Measurements from ENCODE around the gene AP5Z1.
"Not testable (repeated sequence)": the region's sequence is repeated elsewhere in the genome, so short reads cannot be mapped to it uniquely, and the experiment has no call there.

AP5Z1 gene

DNA sequence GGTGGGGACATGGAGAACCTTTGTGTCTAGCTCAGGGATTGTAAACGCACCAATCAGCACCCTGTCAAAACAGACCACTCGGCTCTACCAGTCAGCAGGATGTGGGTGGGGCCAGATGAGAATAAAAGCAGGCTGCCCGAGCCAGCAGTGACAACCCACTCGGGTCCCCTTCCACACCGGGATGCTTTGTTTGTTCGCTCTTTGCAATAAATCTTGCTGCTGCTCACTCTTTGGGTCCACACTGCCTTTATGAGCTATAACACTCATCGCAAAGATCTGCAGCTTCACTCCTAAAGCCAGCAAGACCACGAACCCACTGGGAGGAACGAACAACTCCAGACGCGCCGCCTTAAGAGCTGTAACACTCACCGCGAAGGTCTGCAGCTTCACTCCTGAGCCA lies 18.7 kb downstream of the AP5Z1 start:
- H3K36me3 Mint-ChIP-seq (ENCODE audit: low read depth) = peaks cover 29% of the 10 kb centered on the region
- H3K27me3 Mint-ChIP-seq; H3K9me3 Mint-ChIP-seq; H3K27ac Mint-ChIP-seq; H3K4me3 Mint-ChIP-seq; H3K4me1 Mint-ChIP-seq (ENCODE audit: low read depth); DNase-seq: not testable (repeated sequence)

DNA sequence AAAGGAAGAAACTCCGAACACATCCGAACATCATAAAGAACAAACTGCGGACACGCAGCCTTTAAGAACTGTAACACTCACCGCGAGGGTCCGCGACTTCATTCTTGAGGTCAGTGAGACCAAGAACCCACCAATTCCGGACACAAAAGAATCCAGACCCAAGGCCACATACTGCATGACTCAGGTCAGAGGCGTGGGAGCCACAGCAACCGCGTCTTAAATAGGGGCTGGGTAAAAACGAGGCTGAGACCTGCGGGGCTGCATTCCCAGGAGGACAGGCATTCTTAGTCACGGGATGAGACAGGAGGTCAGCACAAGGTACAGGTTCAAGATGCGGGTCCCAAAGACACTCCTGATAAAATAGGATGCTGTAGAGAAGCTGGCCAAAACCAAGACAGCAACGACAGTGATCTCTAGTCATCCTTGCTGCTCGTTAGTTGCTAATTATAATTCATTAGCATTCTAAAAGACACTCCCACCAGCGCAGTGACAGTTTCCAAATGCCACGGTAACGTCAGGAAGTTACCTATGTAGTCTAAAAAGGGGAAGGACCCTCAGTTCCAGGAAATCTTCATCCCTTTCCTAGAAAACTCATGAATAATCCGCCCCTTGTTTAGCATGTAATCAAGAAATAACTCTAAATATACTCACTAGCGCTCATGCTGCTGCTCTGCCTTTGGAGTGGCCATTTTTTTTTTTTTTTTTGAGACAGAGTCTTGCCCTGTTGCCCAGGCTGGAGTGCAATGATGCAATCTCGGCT lies 19.3 kb downstream of the AP5Z1 start:
- H3K4me1 Mint-ChIP-seq (ENCODE audit: low read depth) = peaks cover 5% of the 10 kb centered on the region
- no peak overlapping the region for H3K4me3 Mint-ChIP-seq
- no peak overlapping the region for H3K27ac Mint-ChIP-seq

DNA sequence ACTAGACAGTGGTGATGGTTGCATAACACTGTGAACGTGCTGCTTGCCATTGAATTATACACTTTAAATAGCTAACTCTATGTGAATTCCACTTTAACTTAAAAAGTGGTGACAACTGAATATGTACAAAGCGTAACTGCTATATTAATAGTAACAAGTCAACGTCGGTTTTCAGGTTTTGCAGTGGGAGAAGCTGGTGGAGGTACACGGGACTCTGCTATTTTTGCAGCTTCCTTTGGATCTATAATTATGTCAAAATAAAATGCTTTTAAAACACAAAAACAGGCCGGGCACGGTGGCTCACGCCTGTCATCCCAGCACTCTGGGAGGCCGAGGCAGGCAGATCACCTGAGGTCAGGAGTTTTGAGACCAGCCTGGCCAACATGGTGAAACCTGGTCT lies 21.0 kb downstream of the AP5Z1 start:
- peaks cover 5% of the 10 kb centered on the region for H3K4me1 Mint-ChIP-seq (ENCODE audit: low read depth)
- no peaks in the 10 kb centered on the region for H3K27me3 Mint-ChIP-seq

More for the DNA sequence above, 19.3 kb downstream of the AP5Z1 start:
- no peaks in the 10 kb centered on the region for H3K9me3 Mint-ChIP-seq
- no peak for DNase-seq
- H3K27me3 Mint-ChIP-seq = no peaks in the 10 kb centered on the region
- peaks cover 27% of the 10 kb centered on the region for H3K36me3 Mint-ChIP-seq (ENCODE audit: low read depth)

DNA sequence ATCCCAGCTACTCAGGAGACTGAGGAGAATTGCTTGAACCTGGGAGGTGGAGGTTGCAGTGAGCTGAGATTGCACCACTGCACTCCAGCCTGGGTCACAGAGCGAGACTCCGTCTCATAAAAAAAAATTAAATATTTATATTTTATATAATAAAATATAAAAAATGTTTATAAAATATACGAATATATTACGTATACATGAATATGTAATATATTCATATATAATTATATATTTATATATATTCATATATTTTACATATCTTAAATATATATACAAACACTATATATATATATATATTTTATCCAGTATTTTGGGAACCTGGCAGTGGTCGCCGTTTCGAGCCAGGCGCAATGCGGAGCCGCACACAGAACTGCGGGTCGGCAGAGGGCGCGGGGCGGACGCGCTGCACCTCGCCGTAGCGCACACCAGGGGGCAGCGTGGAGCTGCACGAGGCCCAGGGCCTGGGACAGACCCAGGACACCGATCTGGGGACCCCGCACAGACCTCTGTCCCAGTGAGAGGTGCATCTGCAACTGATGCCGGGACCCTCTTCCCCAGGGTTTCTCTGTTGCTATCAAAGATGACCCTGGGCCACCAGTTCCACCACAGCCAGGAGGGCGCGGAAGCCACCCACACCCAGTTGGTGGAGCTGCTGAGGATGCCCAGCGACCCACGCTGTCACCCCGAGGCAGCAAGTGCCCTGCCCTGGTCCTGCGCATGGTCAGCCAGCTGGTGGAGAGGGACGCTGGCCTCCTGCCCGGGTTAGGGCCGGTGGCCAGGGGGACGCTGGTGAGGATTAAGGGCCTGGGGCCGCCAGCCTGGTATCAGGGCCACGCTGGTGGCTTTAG lies 22.7 kb downstream of the AP5Z1 start:
- Mint-ChIP-seq H3K27ac (no peak overlapping the region), H3K4me1 (ENCODE audit: low read depth) (peaks cover 1% of the 10 kb centered on the region), H3K36me3 (ENCODE audit: low read depth) (peaks cover 8% of the 10 kb centered on the region), H3K9me3 (no peaks in the 10 kb centered on the region), H3K4me3 (no peak overlapping the region), H3K27me3 (no peaks in the 10 kb centered on the region)
- DNase-seq = peak; percentile 83

More for the DNA sequence above, 21.0 kb downstream of the AP5Z1 start:
- no peak for DNase-seq
- Mint-ChIP-seq H3K4me3 (no peak overlapping the region), H3K36me3 (ENCODE audit: low read depth) (peaks cover 12% of the 10 kb centered on the region), H3K9me3 (no peaks in the 10 kb centered on the region), H3K27ac (no peak overlapping the region)

DNA sequence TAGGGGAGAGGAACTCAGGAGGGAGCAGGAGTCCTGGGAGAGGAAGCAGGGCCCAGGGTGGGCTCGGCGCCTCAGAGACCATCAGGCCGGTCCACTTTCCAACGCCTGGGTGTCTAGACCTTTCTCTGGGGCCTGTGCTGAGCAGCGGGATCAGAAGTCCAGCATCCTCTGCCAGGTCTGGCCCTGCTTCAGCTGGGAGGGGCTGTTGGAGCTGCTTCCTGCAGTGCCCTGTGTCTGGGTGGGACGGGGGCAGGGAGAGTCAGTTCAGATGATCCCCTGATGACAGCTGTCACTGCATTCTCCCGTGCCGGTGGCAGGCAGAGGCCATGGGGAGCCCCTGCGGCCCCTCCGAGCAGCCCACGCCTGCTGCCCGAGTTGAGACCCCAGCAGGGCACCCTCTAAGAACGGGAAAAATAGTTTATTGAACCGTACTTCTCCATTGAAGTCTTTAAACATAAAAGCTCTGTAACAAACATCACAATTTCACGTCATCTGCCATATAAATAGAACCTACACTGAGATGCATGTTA lies 23.3 kb downstream of the AP5Z1 start:
- Mint-ChIP-seq H3K27ac (no peak overlapping the region), H3K36me3 (ENCODE audit: low read depth) (peaks cover 8% of the 10 kb centered on the region), H3K9me3 (no peaks in the 10 kb centered on the region), H3K4me3 (no peak overlapping the region), H3K27me3 (no peaks in the 10 kb centered on the region), H3K4me1 (ENCODE audit: low read depth) (no peaks in the 10 kb centered on the region)
- no peak for DNase-seq

DNA sequence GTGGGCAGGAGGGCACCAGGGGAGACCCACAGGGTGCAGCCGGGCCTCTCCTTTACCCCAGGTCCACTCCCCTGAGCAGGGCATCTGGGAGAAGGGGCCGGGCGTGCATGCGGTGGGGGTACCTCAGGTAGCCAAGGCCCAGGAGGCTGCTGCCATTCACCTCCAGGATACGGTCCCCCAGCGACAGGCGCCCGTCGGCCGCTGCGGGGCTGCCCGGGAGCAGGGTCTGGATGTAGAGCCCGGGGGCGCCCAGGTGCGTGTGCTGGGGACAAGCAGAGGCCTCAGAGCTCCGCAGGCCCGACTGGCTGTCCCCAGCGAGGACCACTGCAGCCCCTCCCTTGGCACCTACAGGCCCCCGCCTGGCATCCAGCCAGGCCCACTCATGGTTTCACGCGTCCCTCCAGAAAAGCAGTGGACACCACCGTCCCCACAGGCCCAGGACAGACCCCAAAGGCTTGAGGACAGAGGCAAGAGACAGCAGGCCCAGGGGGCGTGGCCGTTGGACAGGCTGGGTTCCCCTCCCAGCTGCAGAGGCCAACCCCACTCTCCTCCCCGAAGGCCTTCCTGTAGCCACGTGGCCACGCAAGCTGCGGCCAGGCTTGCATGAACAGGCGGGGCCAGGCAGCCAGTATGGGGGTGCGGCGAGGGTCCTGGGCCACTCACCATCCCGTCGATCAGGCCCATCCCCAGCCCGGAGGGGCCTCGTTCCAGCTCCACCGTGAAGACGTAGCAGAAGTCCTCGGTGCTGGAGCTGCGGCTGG lies 24.3 kb downstream of the AP5Z1 start:
- DNase-seq = no peak

DNA sequence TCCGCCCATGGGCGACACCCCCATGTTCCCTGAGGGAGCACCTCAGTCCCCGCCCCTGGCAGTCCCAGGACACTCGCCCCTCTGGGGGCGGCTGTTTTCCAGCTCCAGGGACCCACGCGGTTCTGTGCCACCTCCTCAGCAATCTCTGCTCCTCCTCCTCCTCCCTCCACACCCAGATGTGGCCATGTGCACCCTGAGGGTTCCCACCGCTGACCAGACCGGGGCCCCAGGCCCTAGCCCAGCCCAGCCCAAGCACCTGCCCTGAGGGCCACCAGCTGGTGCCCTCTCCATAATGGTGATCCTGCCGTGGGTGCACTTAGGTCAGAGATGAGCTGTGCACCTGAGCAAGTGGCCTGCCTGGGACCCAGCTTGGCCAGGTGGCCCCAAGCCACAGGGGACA lies 25.1 kb downstream of the AP5Z1 start:
- DNase-seq = no peak
- Mint-ChIP-seq H3K27ac (no peak overlapping the region), H3K36me3 (ENCODE audit: low read depth) (no peaks in the 10 kb centered on the region), H3K4me1 (ENCODE audit: low read depth) (no peaks in the 10 kb centered on the region), H3K9me3 (no peaks in the 10 kb centered on the region), H3K4me3 (no peak overlapping the region), H3K27me3 (no peaks in the 10 kb centered on the region)

More for the DNA sequence above, 24.3 kb downstream of the AP5Z1 start:
- Mint-ChIP-seq H3K4me1 (ENCODE audit: low read depth) (no peaks in the 10 kb centered on the region), H3K4me3 (no peak overlapping the region), H3K27ac (no peak overlapping the region), H3K9me3 (no peaks in the 10 kb centered on the region), H3K36me3 (ENCODE audit: low read depth) (peaks cover under 1% of the 10 kb centered on the region), H3K27me3 (no peaks in the 10 kb centered on the region)

DNA sequence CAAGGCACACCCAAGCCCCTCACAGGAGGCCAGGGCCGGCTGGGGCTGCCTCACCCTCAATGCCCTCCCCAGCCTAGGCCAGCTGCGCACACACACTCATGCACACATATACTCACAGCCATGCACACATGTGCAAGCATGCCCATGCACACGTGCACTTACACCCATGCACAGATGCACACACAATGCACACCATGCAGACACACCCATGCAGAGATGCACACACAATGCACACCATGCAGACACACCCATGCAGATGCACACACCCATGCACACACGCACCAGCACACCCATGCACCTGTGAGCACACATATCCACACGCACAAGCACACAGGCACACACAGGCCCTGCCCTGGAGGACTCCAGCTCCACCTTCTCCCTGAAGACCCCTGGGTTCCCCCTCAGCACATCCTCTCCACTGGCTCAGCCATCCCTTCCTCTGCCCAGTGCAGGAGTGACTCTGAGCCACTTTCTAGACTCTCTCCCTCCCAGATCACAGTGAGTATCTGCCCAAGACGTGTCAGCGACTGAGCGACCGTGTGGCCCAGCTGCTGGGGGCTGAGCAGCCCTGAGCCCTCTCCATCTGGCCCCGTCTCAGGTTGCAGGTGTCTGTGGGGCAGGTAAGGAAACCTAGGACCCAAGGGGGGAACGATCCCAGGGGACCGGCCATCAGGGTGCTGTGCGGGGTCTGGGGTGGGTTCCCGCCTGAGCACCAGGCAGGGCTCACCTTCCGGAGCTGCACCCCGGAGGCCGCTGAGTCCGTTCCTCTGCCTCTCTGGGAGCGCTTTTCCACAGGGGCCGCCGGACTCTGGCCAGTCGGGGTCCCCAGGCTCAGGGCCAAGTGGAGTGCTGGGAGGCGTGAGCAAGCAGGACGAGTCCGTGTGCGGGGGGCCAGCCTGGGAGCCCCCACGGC lies 25.8 kb downstream of the AP5Z1 start:
- Mint-ChIP-seq H3K36me3 (ENCODE audit: low read depth) (no peaks in the 10 kb centered on the region), H3K4me3 (no peak overlapping the region), H3K4me1 (ENCODE audit: low read depth) (no peaks in the 10 kb centered on the region), H3K27ac (no peak overlapping the region), H3K27me3 (no peaks in the 10 kb centered on the region), H3K9me3 (no peaks in the 10 kb centered on the region)
- DNase-seq = no peak

DNA sequence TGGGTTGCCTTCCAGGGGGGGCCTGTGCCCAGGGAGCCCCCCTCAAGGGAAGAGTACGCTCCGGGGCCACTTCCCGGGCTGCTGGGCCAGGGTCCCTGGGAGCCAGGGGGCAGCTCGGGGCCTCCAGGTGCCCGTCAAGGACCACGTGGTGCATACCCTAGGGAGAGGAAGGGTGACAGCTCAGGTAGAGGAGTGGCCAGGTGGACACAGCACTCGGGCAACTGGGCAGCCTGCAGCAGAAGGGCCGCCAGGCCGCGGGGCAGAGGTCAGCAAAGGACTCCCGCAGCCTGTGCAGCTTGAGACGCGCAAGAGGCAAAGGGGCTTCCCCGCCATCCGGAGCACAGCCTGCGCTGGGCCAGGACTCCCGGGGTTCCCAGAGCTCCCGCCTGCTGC lies 26.4 kb downstream of the AP5Z1 start:
- H3K4me3 Mint-ChIP-seq = no peak overlapping the region
- no peak overlapping the region for H3K27ac Mint-ChIP-seq

DNA sequence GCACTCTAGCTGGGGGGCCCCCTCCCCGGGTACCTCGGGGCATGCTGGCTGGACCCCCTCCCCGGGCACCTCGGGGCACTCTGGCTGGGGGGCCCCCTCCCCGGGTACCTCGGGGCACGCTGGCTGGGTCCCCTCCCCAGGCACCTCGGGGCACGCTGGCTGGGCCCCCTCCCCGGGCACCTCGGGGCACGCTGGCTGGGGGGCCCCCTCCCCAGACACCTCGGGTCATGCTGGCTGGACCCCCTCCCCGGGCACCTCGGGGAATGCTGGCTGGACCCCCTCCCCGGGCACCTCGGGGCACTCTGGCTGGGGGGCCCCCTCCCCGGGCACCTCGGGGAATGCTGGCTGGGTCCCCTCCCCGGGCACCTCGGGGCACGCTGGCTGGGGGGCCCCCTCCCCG lies 27.2 kb downstream of the AP5Z1 start:
- not testable (repeated sequence) for H3K9me3 Mint-ChIP-seq; H3K36me3 Mint-ChIP-seq (ENCODE audit: low read depth); H3K27me3 Mint-ChIP-seq; H3K27ac Mint-ChIP-seq; H3K4me1 Mint-ChIP-seq (ENCODE audit: low read depth); DNase-seq; H3K4me3 Mint-ChIP-seq

More for the DNA sequence above, 26.4 kb downstream of the AP5Z1 start:
- no peak for DNase-seq
- Mint-ChIP-seq H3K36me3 (ENCODE audit: low read depth) (no peaks in the 10 kb centered on the region), H3K9me3 (no peaks in the 10 kb centered on the region), H3K27me3 (peaks cover 1% of the 10 kb centered on the region), H3K4me1 (ENCODE audit: low read depth) (no peaks in the 10 kb centered on the region)

DNA sequence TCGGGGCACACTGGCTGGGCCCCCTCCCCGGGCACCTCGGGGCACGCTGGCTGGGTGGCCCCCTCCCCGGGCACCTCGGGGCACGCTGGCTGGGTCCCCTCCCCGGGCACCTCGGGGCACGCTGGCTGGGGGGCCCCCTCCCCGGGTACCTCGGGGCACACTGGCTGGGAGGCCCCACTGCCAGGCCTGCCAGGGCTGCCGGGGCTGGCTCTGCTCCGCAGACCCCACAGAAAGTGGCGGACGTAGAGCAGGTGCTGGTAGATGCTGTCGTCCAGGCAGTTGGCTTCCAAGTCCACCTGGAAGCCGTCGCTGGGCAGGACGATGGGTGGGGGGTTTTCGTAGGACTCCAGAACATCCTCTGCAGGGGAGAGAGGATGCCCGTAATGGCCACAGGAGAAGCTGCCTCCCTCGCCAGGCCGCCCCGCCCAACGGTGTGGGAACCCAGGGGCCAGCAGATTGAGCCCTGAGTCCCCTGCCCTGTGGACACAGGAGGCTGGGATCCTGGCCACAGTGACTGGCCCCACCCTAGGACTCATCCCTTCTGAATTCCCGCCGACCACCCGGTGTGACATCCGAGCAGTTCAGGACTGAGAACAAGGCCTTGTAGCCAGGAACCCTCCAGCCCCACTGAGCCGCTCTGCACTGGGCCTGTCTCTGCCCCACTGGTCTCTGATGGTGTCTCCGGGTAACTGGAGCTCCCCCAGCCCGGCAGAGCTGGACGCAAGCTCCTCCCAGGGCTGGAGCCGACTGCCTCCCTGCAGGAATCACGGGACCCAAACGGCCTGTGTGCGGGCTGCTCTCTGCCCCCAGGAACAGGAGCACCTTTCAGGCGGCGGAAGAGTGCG lies 28.2 kb downstream of the AP5Z1 start:
- peaks cover 4% of the 10 kb centered on the region for H3K27me3 Mint-ChIP-seq
- no peak overlapping the region for H3K27ac Mint-ChIP-seq
- no peaks in the 10 kb centered on the region for H3K4me1 Mint-ChIP-seq (ENCODE audit: low read depth)

DNA sequence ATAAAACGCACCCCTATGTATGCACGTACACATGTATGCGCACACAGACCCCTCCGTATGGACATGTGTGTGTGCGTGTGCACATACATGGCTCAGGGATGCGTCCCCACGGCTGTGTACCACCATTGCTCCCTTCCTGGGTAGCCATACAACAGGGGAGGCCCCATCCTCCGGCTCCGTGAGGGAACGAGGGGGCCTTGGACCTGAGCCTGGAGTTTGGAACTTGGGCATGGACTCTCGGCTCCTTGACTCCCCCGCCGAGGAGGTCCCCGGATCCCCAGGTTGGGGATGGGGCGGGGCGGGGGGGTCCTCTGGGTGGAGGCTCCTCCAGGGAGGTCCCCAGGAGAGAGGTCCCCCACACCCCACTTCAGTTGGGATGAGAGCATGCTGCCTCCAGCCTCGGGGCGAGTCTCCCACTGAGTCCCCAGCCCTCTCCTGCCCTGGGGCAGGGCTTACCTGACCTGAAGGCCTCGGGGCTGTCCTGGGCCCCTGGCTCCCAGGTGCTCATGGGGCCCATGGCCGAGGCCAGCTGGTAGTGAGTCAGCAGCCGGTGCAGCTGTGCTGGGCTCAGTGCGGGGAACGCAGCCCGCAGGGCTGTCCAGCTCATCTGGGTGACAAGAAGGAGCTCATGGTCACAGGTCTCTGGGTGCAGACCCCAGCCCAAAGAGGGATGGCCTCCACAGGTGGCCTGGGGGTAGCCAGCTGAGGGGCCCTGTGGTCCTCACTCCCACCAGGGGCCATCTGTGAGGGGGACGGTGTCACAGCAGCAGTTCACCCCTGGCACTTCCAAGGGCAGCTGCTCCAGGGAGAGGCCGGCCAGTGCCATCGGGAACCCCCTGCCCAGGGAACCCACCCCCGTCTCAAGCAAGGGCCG lies 29.9 kb downstream of the AP5Z1 start:
- DNase-seq = no peak
- Mint-ChIP-seq H3K27ac (no peak overlapping the region), H3K4me1 (ENCODE audit: low read depth) (peaks cover 5% of the 10 kb centered on the region), H3K9me3 (no peaks in the 10 kb centered on the region), H3K4me3 (no peak overlapping the region), H3K36me3 (ENCODE audit: low read depth) (no peaks in the 10 kb centered on the region), H3K27me3 (peaks cover 10% of the 10 kb centered on the region)

More for the DNA sequence above, 28.2 kb downstream of the AP5Z1 start:
- H3K4me3 Mint-ChIP-seq = no peak overlapping the region
- H3K9me3 Mint-ChIP-seq = no peaks in the 10 kb centered on the region
- DNase-seq = no peak
- no peaks in the 10 kb centered on the region for H3K36me3 Mint-ChIP-seq (ENCODE audit: low read depth)

All from activated T-cell treated with anti-CD3 and anti-CD28 coated beads, Interleukin-2, amount 50 U/mL, for 24 hours (primary cell).